Measurements from ENCODE around the gene TBXAS1.
"Not testable (repeated sequence)": the region's sequence is repeated elsewhere in the genome, so short reads cannot be mapped to it uniquely, and the experiment has no call there.

Gene TBXAS1

GRCh38 chr7:139823959-139824521 is 5.0 kb upstream of the TBXAS1 start:
- DNase-seq (ENCODE audit: extremely low spot score, insufficient read length, low read depth) (no peak), FAIRE-seq (no peak)

DNA sequence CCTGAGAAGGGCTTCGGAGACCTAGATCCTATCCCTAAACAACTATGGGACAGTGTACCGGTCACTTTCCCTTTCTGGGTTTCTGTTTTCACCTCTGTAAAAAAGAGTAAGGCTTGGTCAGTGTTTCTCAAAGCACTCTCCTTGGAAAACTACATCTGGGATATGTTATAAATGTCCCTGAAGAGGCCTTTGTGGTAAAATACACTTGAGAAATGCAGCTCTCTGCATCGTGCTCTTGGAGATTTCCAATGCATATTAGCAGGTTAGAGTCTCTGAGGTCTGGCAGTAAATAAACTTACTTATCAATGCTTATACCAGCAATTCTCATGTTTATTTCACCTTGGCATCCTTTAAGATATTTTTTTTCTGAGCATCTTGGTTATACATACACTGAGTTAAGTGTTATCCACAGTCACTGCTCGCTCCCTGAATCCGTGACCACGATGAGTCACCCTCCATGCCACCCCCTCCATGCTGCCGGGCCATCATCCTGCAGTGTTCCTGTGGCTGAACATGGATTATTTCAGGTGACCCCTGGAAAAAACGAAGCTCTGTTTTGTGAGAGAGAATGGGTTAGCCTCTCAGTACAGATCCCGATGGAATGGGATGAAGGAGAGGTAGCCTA is 3.3 kb upstream of the TBXAS1 start:
- FAIRE-seq (no peak), DNase-seq (ENCODE audit: extremely low spot score, insufficient read length, low read depth) (no peak)

DNA sequence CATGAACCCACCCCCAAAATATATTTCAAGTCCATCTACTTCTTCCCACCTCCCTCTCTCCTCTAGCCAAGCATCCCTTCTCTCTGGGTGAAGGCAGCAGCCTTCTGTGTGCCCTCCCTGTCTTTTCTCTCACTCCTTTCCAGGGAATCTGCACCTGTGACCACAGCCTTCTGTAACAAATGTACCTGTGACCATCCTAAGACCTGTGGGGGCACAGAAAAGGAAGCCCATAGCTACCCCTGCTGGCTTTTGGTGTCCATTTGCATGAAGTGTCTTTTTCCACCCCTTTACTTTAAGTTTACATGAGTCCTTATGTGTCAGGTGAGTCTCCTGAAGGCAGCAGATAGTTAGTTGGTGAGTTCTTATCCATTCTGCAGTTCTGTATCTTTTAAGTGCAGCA is 2.0 kb upstream of the TBXAS1 start:
- FAIRE-seq (no peak), DNase-seq (ENCODE audit: extremely low spot score, insufficient read length, low read depth) (no peak)

- FAIRE-seq (no peak), DNase-seq (ENCODE audit: extremely low spot score, insufficient read length, low read depth) (no peak)
Measured at GRCh38 chr7:139828446-139828845, 618 bp upstream of the TBXAS1 start.

DNA sequence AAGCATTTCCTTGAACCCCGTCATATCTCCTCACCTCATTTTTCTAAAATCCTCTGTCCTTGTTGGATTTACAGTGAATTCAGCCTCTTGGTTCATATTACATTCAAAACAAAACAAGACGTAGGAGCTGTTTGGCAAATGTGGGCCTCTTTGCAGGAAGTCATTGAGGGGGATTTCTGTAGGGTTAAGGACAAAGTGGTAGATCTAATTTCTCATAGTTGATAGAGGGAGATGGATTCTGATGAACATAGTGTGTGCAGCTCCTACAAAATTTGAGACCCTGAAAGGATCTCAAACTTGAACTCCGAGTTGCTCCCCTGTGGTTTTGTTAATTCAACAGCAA is 682 bp downstream of the TBXAS1 start:
- DNase-seq (ENCODE audit: extremely low spot score, insufficient read length, low read depth): no peak
- FAIRE-seq: peak; percentile 51

DNA sequence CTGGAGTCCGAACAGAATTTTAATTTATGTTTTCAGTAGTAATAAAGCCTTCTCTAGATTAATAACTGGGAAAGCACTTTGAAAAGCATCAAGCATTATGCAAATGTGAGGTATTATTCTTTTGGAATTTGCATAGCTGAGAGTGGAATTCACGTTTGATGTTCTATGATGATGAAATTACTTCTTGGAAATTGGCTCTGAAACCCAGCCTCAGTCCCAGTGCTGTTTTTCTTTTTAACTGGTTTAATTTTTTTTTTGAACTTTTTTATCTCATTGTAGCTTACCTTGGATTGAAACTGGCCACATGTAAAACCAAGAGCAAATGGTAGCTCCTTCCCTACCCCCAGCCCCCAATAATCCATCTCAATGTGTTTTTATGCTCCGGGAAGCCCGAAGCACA is 1.2 kb downstream of the TBXAS1 start:
- peak; percentile 15 for FAIRE-seq
- no peak for DNase-seq (ENCODE audit: extremely low spot score, insufficient read length, low read depth)

GRCh38 chr7:139830782-139831501 is 1.9 kb downstream of the TBXAS1 start:
- no peak for DNase-seq (ENCODE audit: extremely low spot score, insufficient read length, low read depth)
- FAIRE-seq: peak; percentile 75

- DNase-seq (ENCODE audit: extremely low spot score, insufficient read length, low read depth); FAIRE-seq: not testable (repeated sequence)
Measured at GRCh38 chr7:139835848-139836247, 6.8 kb downstream of the TBXAS1 start.

- FAIRE-seq: not testable (repeated sequence)
Measured at GRCh38 chr7:139837291-139837690, 8.2 kb downstream of the TBXAS1 start.

GRCh38 chr7:139838276-139838675 is 9.2 kb downstream of the TBXAS1 start:
- no peak for DNase-seq (ENCODE audit: extremely low spot score, insufficient read length, low read depth)

More at GRCh38 chr7:139837291-139837690, 8.2 kb downstream of the TBXAS1 start:
- DNase-seq (ENCODE audit: extremely low spot score, insufficient read length, low read depth): not testable (repeated sequence)

DNA sequence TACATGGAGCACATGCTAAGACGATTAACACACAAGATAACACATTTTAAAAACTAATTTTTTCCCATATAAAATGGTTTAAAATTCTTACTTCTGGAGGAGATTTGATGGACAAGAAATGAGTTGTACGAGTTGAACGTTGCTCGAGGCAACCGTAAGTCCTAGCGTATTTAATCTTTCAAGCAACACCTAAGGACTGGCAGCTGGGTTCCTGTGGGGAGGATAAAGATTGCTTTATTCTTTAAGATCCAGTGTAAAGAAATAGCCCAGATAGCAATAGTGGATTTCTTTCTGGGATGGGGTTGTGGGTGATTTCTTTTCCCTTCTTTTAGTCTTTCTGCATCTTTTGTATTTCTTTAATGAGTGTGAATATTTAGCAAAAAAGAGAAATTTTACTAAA is 9.8 kb downstream of the TBXAS1 start:
- FAIRE-seq: no peak
- DNase-seq (ENCODE audit: extremely low spot score, insufficient read length, low read depth): no peak

More at GRCh38 chr7:139838276-139838675, 9.2 kb downstream of the TBXAS1 start:
- FAIRE-seq: no peak

DNA sequence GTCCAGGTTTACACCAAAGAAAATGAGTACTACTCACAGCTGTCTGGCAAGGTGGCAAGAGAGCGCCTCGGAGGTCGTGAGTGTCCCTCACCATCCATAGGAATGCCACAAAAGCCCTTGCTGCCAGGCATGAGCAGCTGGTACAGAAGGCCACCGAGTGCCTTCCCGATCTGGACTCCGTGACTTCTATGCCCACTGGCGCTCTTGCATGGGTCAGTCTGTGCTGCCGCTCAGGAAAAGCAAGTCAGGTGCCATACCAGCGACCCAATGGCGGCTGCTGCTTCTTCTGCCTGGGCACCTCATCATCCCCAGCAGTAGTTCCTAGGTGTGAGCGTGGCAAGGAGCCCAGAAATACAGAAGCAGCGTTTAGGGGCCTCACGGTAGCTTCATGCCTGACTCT is 11.7 kb downstream of the TBXAS1 start:
- DNase-seq (ENCODE audit: extremely low spot score, insufficient read length, low read depth) (no peak), FAIRE-seq (no peak)

DNA sequence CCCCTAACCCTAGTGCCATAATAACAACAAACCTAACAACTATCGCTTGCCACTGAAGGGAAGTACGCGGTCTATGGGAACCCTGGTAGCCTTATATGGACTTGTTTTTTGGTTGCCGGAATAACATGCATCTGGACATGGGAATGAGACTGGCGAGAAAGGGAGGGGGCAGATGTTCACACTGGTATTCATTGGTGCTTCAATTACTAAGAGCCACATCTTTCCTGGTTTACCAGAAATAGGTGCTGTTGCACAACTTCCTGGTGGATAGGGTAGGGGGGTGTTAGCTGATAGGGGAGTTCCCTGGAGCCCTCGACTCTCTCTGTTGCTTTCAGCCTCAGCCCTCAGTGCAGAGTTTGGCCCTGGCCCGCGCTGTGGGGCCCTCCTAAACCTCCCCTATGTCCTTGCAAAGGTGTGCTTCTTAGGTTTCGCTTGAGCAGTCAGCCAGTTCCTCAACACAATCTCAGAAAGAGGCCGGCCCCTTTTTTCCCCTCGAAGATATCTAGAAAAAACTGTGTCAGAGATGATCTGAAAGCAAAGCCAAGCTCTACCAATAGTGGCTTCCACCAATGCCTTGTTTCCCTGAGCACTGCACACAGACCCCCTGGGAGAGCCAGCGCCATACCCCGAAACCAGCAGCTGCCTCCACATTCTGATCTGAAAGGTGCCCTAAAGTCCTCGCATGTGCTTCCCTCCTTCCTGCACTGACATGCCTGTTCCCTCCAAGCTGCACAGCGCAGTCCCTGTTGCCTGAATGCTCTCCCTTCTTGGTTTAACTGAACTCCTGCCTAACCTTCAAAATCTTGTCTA is 13.5 kb downstream of the TBXAS1 start:
- DNase-seq (ENCODE audit: extremely low spot score, insufficient read length, low read depth) (no peak), FAIRE-seq (peak; percentile 68)

- not testable (repeated sequence) for DNase-seq (ENCODE audit: extremely low spot score, insufficient read length, low read depth); FAIRE-seq
Measured at GRCh38 chr7:139843211-139843537, 14.1 kb downstream of the TBXAS1 start.

- no peak for DNase-seq (ENCODE audit: extremely low spot score, insufficient read length, low read depth)
- no peak for FAIRE-seq
Measured at GRCh38 chr7:139844779-139845442, 15.8 kb downstream of the TBXAS1 start.

GRCh38 chr7:139845443-139845805 is 16.4 kb downstream of the TBXAS1 start:
- DNase-seq (ENCODE audit: extremely low spot score, insufficient read length, low read depth): no peak
- no peak for FAIRE-seq

DNA sequence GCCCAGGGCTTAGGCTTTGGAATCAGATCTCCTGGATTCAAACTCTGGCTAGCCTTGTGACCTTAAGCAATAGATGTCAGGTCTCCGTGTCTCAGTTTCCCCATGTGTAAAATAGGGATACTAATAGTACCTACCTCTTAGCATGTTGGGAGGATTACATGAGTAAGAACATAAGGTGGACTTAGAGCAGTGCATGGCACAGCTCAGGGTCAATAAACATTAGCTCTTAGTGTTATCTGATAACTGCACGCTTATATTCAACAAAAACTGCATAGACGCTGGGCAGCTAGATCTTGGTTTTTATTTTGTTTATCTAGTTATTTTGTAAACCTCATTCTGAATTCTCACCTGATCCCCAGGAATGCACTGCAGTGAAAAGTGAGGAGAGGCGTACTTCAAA is 17.2 kb downstream of the TBXAS1 start:
- DNase-seq (ENCODE audit: extremely low spot score, insufficient read length, low read depth) (no peak), FAIRE-seq (no peak)

DNA sequence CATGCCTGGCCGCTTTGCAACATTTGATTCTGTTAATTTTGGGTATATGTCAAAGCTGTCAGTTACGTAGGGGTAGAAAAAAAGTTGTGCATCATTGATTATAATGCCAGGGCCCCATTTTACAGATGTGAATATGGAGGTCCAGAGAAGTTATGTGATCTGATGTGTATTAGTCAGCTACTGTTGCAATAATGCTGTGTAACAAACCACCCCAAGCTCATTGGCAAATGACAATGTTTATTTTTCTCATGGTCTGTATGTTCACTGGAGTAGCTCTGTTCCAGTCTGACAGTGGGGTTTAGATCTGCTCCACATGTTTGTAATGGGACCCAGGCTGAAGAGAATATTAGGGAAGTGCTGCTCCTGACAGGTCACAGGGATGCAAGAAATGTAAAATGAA is 19.2 kb downstream of the TBXAS1 start:
- DNase-seq (ENCODE audit: extremely low spot score, insufficient read length, low read depth) (no peak), FAIRE-seq (no peak)

DNA sequence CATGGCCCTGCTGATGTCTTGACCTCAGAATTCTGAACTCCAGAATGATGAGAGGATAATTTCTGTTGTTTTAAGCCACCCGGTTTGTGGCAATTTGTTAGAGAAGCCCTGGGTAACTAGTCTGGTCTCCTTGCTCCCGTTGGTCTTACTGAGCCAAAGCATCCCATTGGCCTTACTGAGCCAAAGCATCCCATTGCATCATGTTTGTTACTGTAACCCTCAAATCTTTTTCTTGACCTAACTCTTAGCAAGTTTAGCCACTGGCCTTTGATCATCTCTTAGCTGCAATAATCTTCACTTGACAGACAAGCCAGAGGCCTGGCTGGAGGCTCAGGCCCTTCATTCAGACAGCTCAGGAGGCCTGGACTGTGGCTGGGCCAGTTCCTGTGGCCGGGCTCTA is 21.8 kb downstream of the TBXAS1 start:
- no peak for FAIRE-seq
- DNase-seq (ENCODE audit: extremely low spot score, insufficient read length, low read depth): no peak

- FAIRE-seq (no peak), DNase-seq (ENCODE audit: extremely low spot score, insufficient read length, low read depth) (no peak)
Measured at GRCh38 chr7:139851770-139852481, 22.9 kb downstream of the TBXAS1 start.
